A549 (cell line): ENCODE data around the gene GRIN2D. TPM values are rescaled to one million over a fixed set of nuclear protein-coding genes. Genes with fewer than 3 reads are reported as not detected.

Experiments used
- ATAC-seq, 2 experiments: fragments of 200-7000 bp in 1 of 2; fragments of >200 bp in 1 of 2; cut with Nextera tagmentation in 1 of 2; cut with Tn5 transposase in 1 of 2; 3 replicates each; pipeline versions ENCODE4 v1.8.0 to v1.9.1; 2018 to 2020; ENCODE audit warnings: mild to moderate bottlenecking in 1 of 2, moderate library complexity in 1 of 2
- CTCF ChIA-PET: fragments of 300-600 bp; sonication (Branson Sonifier 250); formaldehyde crosslinking; extraction: SDS; loops from one replicate; lab custom pipeline; 2021; ENCODE audit warnings: antibody characterized with exemption, inconsistent platforms; lab: Yijun Ruan, JAX
- POLR2A ChIA-PET: fragments of 350-600 bp; formaldehyde crosslinking; extraction: SDS; loops from one replicate; lab custom pipeline; 2021; ENCODE audit warnings: antibody characterized with exemption, inconsistent platforms; lab: Yijun Ruan, JAX
- DNase-seq, 2 experiments: peaks; one replicate each; pipeline versions ENCODE4 v3.0.0 to v3.0.0-alpha.2; 2011 to 2016; ENCODE audit warnings: low read depth in 1 of 2, low spot score in 1 of 2
- FAIRE-seq: peaks from 2 replicates; lab custom pipeline; 2011; peaks lifted over from hg19 to GRCh38; lab: Jason Lieb, UNC
- H3K27ac ChIP-seq, 2 experiments: fragments of >200 bp; sonication (Bioruptor Twin); formaldehyde crosslinking; 3 replicates each; pipeline ENCODE4 v1.5.1; 2016 to 2017
- H3K4me1 ChIP-seq: fragments of >200 bp; sonication (Bioruptor Twin); formaldehyde crosslinking; 3 replicates; pipeline ENCODE4 v1.6.1; 2016
- H3K4me2 ChIP-seq: fragments of >200 bp; sonication (Bioruptor Twin); formaldehyde crosslinking; 3 replicates; pipeline ENCODE4 v1.6.1; 2016
- H3K4me3 ChIP-seq: fragments of >200 bp; sonication (Bioruptor Twin); formaldehyde crosslinking; 3 replicates; pipeline ENCODE4 v1.5.1; 2016
- H3K9me3 ChIP-seq: fragments of >200 bp; sonication (Bioruptor Twin); formaldehyde crosslinking; 3 replicates; pipeline ENCODE4 v1.6.1; 2016
- CEBPB ChIP-seq, 2 experiments: fragments of >200 bp in 1 of 2; sonication (Bioruptor Twin) in 1 of 2; formaldehyde crosslinking in 1 of 2; IDR thresholded peaks; 2 replicates each; pipeline ENCODE4 v1.6.1; 2012 to 2016
- EHMT2 ChIP-seq: fragments of 200-600 bp; sonication (generic); IDR thresholded peaks from 2 replicates; pipeline ENCODE4 v1.6.1; 2016; ENCODE audit warnings: antibody characterized with exemption, low read depth, mild to moderate bottlenecking, moderate library complexity
- EP300 ChIP-seq, 2 experiments: fragments of >200 bp; sonication (Bioruptor Twin); formaldehyde crosslinking; IDR thresholded peaks; 2 replicates in 1 of 2; 3 replicates in 1 of 2; pipeline ENCODE4 v1.6.1; 2016 to 2017
- ESRRA ChIP-seq: fragments of 150-350 bp; IDR thresholded peaks from 2 replicates; pipeline ENCODE4 v1.6.1; 2014; ENCODE audit warnings: mild to moderate bottlenecking, low read length, borderline replicate concordance
- FOSB ChIP-seq: fragments of 250-450 bp; sonication (Bioruptor Pico); IDR thresholded peaks from 2 replicates; pipeline ENCODE4 v1.5.0; 2020; ENCODE audit warnings: mild to moderate bottlenecking, moderate library complexity
- FOSL2 ChIP-seq, 2 experiments: fragments of 450-650 bp in 1 of 2; fragments of >200 bp in 1 of 2; sonication (Bioruptor Twin) in 1 of 2; formaldehyde crosslinking; IDR thresholded peaks; 2 replicates each; pipeline versions ENCODE4 v1.5.0 to v1.6.1; 2016 to 2020; ENCODE audit warnings: mild to moderate bottlenecking in 1 of 2, moderate library complexity in 1 of 2
- GATA3 ChIP-seq: IDR thresholded peaks from 2 replicates; pipeline ENCODE4 v1.6.1; 2012; ENCODE audit warnings: borderline replicate concordance
- HOXA7 ChIP-seq: fragments of 250-450 bp; sonication (Bioruptor Pico); IDR thresholded peaks from 2 replicates; pipeline ENCODE4 v1.5.0; 2020; ENCODE audit warnings: mild to moderate bottlenecking, moderate library complexity
- HOXB13 ChIP-seq: fragments of 250-450 bp; sonication (Bioruptor Pico); IDR thresholded peaks from 2 replicates; pipeline ENCODE4 v1.5.0; 2020; ENCODE audit warnings: low read depth, mild to moderate bottlenecking, moderate library complexity
- JUN ChIP-seq, 2 experiments: fragments of >200 bp; sonication (Bioruptor Twin); formaldehyde crosslinking; IDR thresholded peaks; 2 replicates in 1 of 2; 3 replicates in 1 of 2; pipeline ENCODE4 v1.6.1; 2016 to 2017
- JUNB ChIP-seq: fragments of >200 bp; sonication (Bioruptor Twin); formaldehyde crosslinking; IDR thresholded peaks from 2 replicates; pipeline ENCODE4 v1.6.1; 2016
- NPAS2 ChIP-seq: fragments of 250-450 bp; sonication (Bioruptor Pico); IDR thresholded peaks from 2 replicates; pipeline ENCODE4 v1.8.0; 2022; ENCODE audit warnings: mild to moderate bottlenecking, moderate library complexity, borderline replicate concordance
- RFX5 ChIP-seq: fragments of 450-650 bp; IDR thresholded peaks from 2 replicates; pipeline ENCODE4 v1.7.1; 2014; ENCODE audit warnings: antibody characterized with exemption, mild to moderate bottlenecking, moderate library complexity
- WGBS: methylation state at CpG from one replicate; pipeline ENCODE4 v1.1.6; 2017; ENCODE audit errors: missing lambda C conversion rate; 5-methylcytosine and 5-hydroxymethylcytosine counted together
- polyA plus RNA-seq, 4 experiments: library from polyadenylated mRNA; depleted of rRNA in 3 of 4; stranded (reverse); fragments of >200 nt; fragmentation: RNase III in 1 of 4; extraction: RNeasy Plus Mini Kit Qiagen cat#74134 plus additional on column Dnase treatment in 1 of 4; gene quantifications; 2 replicates in 3 of 4; 3 replicates in 1 of 4; pipeline ENCODE4 v1.2.3, GENCODE V29; 2011 to 2017
- TF ChIP-seq, protein P1 (sequence below): IDR thresholded peaks from 2 replicates; pipeline ENCODE4 v1.6.1; 2012; ENCODE audit warnings: low read depth, borderline replicate concordance
- TF ChIP-seq, protein P2 (sequence below): IDR thresholded peaks from 2 replicates; pipeline ENCODE4 v1.6.1; 2012
- TF ChIP-seq, protein P3 (sequence below): fragments of 450-650 bp; IDR thresholded peaks from 2 replicates; pipeline ENCODE4 v1.6.1; 2014; ENCODE audit warnings: antibody characterized with exemption
- TF ChIP-seq, protein P4 (sequence below): fragments of >200 bp; sonication (Bioruptor Twin); formaldehyde crosslinking; IDR thresholded peaks from 3 replicates; pipeline ENCODE4 v1.5.1; 2016
- TF ChIP-seq, protein P5 (sequence below): fragments of >200 bp; sonication (Bioruptor Twin); formaldehyde crosslinking; IDR thresholded peaks from 2 replicates; pipeline ENCODE4 v1.6.1; 2016
- TF ChIP-seq, protein P6 (sequence below): fragments of >200 bp; sonication (Bioruptor Twin); formaldehyde crosslinking; IDR thresholded peaks from 3 replicates; pipeline ENCODE4 v1.6.1; 2016

The GRIN2D gene
- polyA plus RNA-seq, 2 of the 4 experiments (the other 2 are of a cell fraction): 2.6 to 6.3 TPM

DNA sequence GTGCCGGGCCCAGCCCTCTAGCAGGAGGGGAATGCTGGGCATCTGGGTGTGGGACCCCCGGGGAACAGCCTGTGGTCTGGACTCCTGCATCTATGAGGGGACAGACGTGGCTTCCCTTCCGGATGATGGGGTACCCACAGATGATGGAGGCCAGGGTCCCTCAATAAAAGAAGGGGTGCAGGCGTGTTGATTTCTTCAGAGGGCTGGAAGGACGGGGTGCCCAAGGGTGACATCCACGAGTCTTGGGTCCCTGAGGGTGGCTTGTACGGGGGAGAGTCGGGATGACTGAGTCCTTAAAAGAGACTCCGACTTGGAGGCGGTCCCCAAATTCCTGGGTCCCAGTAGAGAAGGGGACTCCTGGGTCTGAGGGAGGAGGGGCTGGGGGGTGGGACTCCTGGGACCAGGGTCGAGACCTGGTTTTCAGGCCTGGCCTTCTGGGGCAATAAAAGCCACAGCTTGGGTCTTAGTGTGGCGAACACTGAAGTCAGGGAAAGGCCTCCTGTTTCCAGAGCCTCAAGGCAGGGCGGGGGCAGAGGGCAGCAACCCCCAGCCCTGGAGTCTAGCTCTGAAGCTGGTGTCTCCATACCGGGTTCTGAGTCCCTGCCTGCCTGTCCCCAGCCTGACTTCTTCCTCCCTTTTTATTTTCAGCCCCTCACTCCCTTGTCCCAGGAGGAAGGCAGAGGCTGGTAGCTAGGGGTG, 459 bp upstream of the GRIN2D start:
- ChIA-PET POLR2A (interaction anchor here (1.5 to 1.7 kb wide), 2 partner anchors 30 to 52 kb away, joined by 5 to 13 read pairs; partner anchors contain the start of genes SYNGR4 and TMEM143), CTCF (interaction anchor here (1.0 to 3.5 kb wide), 11 partner anchors 10 to 216 kb away, joined by 3 to 15 read pairs (median 4); partner anchors contain the start of genes SYNGR4 and TMEM143)
- Histone ChIP-seq H3K4me2 (peak overlapping the region; percentile 97), H3K4me3 (peak overlapping the region; percentile 45), H3K9me3 (no peaks in the 10 kb centered on the region), H3K4me1 (peaks cover 68% of the 10 kb centered on the region), H3K27ac (peak overlapping the region; percentile 68 to 95)
- FAIRE-seq (no peak), DNase-seq (peak in 1 of 2 experiments; percentile 51), ATAC-seq (peak in 1 of 2 experiments; percentile 3; a peak in 3 of 6 replicates)
- TF ChIP-seq, protein P1, sequence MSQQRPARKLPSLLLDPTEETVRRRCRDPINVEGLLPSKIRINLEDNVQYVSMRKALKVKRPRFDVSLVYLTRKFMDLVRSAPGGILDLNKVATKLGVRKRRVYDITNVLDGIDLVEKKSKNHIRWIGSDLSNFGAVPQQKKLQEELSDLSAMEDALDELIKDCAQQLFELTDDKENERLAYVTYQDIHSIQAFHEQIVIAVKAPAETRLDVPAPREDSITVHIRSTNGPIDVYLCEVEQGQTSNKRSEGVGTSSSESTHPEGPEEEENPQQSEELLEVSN: no peak
- WGBS: 72% methylated on average over 15 of the region's 15 CpGs

DNA sequence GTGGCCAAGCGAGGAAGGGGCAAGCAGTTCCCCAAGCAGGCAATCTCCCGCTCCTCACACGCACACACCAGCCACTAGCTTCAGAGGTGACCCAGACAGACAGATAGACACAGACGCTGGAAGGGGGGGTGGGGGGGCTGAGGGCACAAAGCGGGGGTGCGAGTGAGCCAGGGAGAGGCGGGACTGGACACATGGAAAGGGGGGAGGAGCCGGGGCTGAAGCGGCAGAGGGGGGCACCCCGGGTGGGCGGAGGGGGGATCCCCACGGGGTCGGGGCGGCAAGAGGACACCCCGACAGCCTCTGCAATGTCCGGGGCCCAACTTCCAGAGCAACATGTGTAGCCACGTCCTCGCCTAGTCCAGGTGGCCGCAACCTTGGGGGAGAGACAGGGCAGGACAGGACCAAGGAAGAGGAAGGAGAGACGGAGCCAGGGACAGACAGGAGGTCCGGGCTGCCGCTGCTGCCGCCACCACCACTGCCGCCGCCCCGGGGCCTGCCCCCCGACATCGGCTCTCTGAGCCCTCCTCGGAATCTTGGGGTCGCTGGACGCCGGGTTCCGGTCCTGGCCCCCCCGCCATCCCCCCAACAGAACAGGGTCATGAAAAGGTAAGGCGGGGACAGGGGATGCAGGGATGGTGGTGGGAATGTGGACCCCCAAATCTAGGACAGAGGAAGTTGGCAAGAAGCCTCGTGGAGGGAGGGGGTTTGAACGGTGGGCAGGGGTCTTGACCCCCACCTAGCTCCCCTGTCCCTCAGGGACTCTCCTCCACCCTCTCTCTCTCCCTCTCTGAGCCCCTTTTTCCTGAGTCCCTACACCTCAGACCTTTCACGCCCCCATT, 1.1 kb downstream of the GRIN2D start:
- no peak for FAIRE-seq
- POLR2A ChIA-PET: interaction anchor here (0.6 to 1.7 kb wide), 3 partner anchors 31 to 51 kb away, joined by 5 to 13 read pairs (median 7); partner anchors contain the start of genes SYNGR4 and TMEM143
- Histone ChIP-seq H3K4me2 (peak overlapping the region; percentile 97), H3K4me3 (peak overlapping the region; percentile 45), H3K27ac (peak overlapping the region; percentile 68 to 95), H3K9me3 (no peaks in the 10 kb centered on the region), H3K4me1 (peaks cover 71% of the 10 kb centered on the region)
- 0 out of 2 replicates have a peak, but pooled peaks have one; percentile 9 for TF ChIP-seq GATA3
- TF ChIP-seq CEBPB (IDR thresholded peaks at IDR 0.05): no peak
- TF ChIP-seq JUN (IDR thresholded peaks at IDR 0.05): peak in 1 of 2 experiments; percentile 29; a peak in 1 of 5 replicates
- TF ChIP-seq, protein P2, sequence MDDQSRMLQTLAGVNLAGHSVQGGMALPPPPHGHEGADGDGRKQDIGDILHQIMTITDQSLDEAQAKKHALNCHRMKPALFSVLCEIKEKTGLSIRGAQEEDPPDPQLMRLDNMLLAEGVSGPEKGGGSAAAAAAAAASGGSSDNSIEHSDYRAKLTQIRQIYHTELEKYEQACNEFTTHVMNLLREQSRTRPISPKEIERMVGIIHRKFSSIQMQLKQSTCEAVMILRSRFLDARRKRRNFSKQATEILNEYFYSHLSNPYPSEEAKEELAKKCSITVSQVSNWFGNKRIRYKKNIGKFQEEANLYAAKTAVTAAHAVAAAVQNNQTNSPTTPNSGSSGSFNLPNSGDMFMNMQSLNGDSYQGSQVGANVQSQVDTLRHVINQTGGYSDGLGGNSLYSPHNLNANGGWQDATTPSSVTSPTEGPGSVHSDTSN: peak; percentile 33; the same call in 1 of the 2 replicates
- 21% methylated on average over 26 of the region's 38 CpGs for WGBS
- peak in 1 of 2 experiments; percentile 59 for DNase-seq
- CTCF ChIA-PET: interaction anchor here (0.6 to 3.5 kb wide), 12 partner anchors 12 to 214 kb away, joined by 3 to 15 read pairs (median 4); partner anchors contain the start of gene GRWD1
- peak in 1 of 2 experiments; percentile 16; a peak in 3 of 6 replicates for ATAC-seq

DNA sequence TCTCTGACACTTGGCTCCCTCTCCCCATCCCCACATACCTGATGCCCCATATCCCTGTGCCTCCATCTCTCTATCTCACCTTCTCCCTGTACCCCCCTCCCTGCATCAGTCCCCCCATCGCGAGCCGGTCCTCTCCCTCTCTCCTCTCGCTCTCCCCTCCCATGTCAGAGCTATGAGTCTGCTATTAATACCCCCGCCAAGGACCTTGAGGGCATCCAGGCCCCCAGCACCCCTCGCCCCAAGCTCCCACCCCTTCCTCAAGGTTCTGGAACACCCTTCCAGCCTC, 1.6 kb downstream of the GRIN2D start:
- Histone ChIP-seq H3K4me2 (peak overlapping the region; percentile 97), H3K4me1 (peaks cover 69% of the 10 kb centered on the region), H3K4me3 (no peak overlapping the region), H3K9me3 (no peaks in the 10 kb centered on the region), H3K27ac (peak overlapping the region in 1 of 2 experiments; percentile 95; a peak in 3 of 6 replicates)
- CTCF ChIA-PET: interaction anchor here (0.6 to 3.5 kb wide), 9 partner anchors 11 to 214 kb away, joined by 3 to 15 read pairs (median 5); partner anchors contain the start of gene GRWD1
- ATAC-seq: no peak
- WGBS: 61% methylated on average over 6 of the region's 6 CpGs
- POLR2A ChIA-PET: interaction anchor here (0.6 kb wide), 1 partner anchor 220 kb away, joined by 3 read pairs; no protein-coding TSS in a partner anchor
- no peak for TF ChIP-seq FOSB (CRISPR knock-in tag)
- no peak for TF ChIP-seq FOSL2 (IDR thresholded peaks at IDR 0.05)
- no peak for TF ChIP-seq FOSL2 (CRISPR knock-in tag; IDR thresholded peaks at IDR 0.05)
- TF ChIP-seq, protein P3, sequence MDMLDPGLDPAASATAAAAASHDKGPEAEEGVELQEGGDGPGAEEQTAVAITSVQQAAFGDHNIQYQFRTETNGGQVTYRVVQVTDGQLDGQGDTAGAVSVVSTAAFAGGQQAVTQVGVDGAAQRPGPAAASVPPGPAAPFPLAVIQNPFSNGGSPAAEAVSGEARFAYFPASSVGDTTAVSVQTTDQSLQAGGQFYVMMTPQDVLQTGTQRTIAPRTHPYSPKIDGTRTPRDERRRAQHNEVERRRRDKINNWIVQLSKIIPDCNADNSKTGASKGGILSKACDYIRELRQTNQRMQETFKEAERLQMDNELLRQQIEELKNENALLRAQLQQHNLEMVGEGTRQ: no peak
- no peak for FAIRE-seq
- no peak for DNase-seq

DNA sequence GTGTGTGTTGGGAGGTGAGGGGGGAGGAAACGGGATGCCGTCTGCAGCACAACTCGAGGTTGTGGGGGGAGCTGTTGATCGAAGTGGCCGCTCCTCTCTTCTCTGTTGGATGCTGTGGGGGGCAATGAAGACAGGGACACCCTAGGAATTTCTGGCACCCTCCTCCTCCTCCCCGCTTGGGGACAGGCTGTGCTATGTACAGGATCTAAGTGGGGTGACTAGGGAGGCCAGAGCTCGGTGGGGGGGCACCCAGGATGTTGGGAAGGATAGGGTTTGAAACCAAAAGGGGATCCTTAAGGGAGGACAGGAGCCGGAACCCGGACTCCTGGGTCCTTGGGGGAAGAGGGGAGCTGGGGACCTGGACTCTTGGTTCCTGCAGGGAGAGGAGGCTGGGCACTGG, 2.0 kb downstream of the GRIN2D start:
- no peak for FAIRE-seq
- Histone ChIP-seq H3K4me2 (peak overlapping the region; percentile 97), H3K9me3 (no peaks in the 10 kb centered on the region), H3K4me1 (peaks cover 73% of the 10 kb centered on the region), H3K27ac (peak overlapping the region; percentile 6 to 95; a peak in 3 of 6 replicates), H3K4me3 (no peak overlapping the region)
- WGBS: 56% methylated on average over 9 of the region's 9 CpGs
- no peak for TF ChIP-seq NPAS2 (CRISPR knock-in tag)
- TF ChIP-seq JUNB: no peak
- no peak for TF ChIP-seq ESRRA
- no peak for TF ChIP-seq EP300 (IDR thresholded peaks at IDR 0.05)
- TF ChIP-seq, protein P4, sequence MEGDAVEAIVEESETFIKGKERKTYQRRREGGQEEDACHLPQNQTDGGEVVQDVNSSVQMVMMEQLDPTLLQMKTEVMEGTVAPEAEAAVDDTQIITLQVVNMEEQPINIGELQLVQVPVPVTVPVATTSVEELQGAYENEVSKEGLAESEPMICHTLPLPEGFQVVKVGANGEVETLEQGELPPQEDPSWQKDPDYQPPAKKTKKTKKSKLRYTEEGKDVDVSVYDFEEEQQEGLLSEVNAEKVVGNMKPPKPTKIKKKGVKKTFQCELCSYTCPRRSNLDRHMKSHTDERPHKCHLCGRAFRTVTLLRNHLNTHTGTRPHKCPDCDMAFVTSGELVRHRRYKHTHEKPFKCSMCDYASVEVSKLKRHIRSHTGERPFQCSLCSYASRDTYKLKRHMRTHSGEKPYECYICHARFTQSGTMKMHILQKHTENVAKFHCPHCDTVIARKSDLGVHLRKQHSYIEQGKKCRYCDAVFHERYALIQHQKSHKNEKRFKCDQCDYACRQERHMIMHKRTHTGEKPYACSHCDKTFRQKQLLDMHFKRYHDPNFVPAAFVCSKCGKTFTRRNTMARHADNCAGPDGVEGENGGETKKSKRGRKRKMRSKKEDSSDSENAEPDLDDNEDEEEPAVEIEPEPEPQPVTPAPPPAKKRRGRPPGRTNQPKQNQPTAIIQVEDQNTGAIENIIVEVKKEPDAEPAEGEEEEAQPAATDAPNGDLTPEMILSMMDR: no peak
- no peak for TF ChIP-seq RFX5
- no peak for TF ChIP-seq HOXB13 (CRISPR knock-in tag)
- no peak for TF ChIP-seq EHMT2
- TF ChIP-seq HOXA7: no peak
- TF ChIP-seq, protein P5, sequence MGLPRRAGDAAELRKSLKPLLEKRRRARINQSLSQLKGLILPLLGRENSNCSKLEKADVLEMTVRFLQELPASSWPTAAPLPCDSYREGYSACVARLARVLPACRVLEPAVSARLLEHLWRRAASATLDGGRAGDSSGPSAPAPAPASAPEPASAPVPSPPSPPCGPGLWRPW: no peak
- TF ChIP-seq, protein P6, sequence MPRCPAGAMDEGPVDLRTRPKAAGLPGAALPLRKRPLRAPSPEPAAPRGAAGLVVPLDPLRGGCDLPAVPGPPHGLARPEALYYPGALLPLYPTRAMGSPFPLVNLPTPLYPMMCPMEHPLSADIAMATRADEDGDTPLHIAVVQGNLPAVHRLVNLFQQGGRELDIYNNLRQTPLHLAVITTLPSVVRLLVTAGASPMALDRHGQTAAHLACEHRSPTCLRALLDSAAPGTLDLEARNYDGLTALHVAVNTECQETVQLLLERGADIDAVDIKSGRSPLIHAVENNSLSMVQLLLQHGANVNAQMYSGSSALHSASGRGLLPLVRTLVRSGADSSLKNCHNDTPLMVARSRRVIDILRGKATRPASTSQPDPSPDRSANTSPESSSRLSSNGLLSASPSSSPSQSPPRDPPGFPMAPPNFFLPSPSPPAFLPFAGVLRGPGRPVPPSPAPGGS: no peak
- ATAC-seq: no peak
- CTCF ChIA-PET: interaction anchor here (0.6 to 3.5 kb wide), 9 partner anchors 11 to 213 kb away, joined by 3 to 15 read pairs (median 5); partner anchors contain the start of gene GRWD1
- DNase-seq: no peak
- POLR2A ChIA-PET: interaction anchor here (0.6 to 1.3 kb wide), 4 partner anchors 32 to 220 kb away, joined by 3 to 4 read pairs (median 4); partner anchors contain the start of genes SYNGR4 and TMEM143
